HG03558 (cell line): Measurements from ENCODE around the gene POU3F1.

Source experiments
- ATAC-seq: cut with Tn5 transposase; IDR thresholded peaks from one replicate; pipeline ENCODE4 v1.9.1; 2021; ENCODE audit warnings: moderate number of reproducible peaks; ENCODE audit not compliant: unreplicated experiment; ENCODE audit errors: extremely low read depth

Gene POU3F1

DNA sequence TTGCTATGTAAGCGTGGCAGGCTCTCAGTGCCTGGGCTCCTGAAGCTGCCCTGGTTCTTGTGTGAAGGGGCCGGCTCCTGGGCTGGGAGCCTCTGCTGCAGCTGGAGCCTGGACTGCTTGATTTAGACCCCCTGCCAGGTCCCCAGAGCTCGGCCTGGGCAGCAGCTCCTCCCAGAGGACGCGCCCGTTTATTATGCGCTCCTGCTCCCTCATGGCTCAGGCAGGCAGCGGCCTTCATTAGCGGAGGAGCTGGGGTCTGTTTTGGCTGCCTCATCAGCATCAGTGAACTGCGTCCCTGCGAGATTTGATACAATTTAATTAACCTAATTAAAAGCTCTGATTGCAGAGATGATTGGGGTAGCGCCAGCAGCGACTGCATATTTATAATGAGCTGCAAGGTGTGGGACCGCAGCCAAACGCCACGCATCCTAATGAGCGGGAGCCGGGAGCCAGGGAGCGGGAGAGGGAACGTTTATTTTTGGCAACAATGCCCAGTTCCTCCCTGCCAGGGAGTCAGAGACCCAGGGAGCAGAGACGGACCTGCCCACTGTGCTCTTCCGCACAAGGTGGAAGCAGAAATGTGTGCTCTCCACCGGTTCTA, 17.4 kb downstream of the POU3F1 start:
- ATAC-seq, result no peak

DNA sequence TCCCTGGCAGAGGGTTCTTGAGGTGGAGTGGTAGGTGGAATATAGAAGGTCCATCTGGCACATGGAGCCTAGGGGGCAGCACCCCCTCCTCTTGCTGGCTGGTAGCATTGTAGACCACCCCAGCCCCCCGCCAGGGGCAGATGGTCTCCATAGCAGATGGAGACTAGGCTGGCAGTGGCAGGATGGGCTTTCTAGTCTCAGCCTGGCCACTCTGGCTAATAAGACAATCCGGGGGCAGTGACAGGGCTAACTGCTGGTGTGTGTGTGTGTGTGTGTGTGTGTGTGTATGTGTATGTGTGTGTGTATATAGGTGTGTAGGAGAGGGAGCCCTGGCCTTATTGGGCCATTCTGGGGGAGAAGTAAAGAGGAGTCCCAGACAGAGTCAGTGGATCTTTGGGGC, 17.9 kb downstream of the POU3F1 start:
- ATAC-seq, result no peak

DNA sequence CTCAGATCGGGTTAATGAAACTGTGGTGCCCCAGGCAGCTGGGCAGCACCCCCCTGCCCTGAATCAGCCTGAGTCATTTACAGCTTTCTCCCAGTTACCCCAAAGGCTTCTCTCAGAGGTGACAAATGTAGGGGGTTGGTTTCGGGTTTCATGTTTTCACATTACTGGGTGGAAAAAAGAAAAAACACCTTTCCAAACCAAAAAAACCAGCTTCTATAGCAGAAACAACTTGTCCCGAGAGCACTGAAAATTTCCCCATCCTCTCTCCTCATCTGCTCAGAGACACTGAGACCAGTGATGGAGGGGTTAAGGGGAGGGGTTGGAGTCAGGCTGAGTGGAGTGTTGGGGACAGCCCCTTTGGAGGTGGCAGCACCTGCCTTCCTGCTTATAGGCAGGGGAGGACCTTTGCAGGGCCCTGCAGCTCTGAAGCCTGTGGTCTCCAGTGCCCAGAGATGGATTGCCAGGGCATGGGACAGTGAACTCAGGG, 18.4 kb downstream of the POU3F1 start:
- peak; percentile 54 for ATAC-seq

DNA sequence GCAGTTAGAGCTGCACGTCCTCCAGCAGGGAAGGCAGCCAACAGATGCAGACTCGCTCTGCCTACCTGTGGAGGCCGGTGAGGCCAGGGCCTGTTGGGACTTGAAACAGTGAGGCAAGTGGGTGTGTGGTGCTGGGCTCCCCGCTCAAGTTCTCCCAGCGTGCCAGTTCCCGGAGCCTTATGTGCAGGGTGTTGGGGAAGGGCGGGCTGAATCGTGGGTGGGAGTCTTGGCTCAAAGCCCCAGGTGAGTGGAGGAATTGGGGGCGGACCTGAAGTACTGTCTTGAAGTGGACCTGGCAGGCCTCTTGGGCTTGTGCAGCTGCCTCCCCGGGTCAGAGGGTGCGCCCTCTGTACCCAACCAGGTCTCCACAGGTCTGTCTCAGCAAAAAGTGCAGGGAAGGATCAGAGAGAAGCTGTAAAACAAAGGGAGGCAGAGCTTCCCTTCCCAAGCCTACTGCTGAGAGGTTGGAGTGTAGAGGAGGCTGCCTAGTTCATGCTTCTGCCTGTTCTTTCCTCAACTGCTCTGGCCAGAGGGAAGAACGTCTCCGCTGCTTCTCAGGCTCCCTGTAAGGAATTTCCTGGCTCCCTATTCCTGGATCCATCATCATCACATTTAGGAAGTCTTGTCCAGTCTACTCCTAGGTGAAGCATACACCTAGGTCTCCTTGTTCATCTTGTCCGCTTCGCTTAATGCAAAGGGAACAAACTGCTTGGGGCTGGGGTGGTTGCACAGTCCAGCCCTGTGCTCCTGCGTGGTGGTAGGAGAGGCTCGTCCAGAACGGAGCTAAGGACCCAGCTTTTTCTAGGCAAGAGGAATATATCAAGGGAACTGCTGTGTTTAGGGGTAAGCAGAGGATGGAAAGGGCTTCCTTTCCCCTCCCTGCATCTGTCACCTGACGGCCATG, 19.1 kb downstream of the POU3F1 start:
- no peak for ATAC-seq

DNA sequence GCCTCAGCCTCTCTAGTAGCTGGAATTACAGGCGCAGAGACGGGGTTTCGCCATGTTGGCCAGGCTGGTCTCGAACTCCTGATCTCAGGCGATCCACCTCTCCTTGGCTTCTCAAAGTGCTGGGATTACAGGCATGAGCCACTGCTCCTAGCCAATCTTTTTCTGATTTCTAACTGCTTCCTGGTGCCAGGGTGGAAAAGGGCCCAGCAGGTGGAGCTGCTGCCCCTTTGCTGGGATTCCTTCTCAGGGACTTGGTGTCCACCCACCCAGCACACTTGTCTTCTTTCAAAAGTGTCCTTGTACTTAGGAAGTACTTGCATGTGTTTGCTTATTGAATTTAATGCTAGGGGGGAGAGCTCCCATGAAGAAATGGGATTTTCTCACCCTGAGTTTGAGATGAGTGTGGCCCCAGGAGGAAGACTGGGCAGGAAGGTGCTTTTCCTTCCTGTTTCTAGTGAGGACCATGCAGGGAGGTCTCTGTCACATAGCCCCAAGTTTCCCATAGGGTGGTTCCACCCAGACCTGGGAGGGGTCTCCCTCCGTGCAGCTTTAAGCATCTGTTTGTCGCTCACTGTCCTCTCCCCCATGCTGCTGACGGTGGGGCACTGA, 19.9 kb downstream of the POU3F1 start:
- ATAC-seq, result no peak

DNA sequence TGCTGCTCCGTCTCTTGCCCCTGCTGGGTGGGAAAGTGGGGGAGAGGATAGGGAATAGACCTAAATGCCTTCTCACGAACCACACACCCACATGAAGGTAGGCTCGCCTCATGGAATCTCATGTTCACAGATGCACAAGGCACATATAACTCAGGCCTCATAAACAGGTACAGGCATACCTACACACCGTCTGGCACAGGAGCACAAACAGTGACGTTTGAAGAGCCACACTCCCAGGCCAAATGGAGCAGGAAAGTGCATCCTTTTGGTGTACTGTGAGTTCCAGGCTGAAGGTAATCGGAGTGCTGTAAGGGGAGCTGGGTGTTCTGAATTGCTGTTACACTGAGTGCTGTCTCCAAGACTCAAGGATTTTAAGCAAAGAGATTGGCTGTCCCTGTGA, 20.9 kb downstream of the POU3F1 start:
- ATAC-seq, result no peak

DNA sequence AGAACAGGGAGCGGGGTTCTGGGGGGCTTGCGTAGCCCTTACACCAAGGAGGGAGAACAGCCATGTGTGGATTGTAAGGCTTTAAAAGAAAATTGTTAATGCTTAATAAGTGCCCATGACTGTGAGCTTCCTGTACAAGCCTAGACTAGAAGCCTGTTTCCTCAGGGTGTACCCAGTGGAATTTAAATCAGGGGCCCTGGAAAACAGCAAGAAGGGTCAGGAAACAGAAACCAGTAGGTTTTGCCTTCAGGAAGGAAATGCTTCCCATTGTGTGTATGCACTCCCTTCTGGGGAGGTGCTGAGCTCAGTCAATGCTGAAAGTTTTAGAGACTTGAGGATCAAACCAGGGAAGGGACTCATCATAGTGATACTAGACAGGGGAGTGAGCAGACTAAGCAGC, 21.4 kb downstream of the POU3F1 start:
- no peak for ATAC-seq

DNA sequence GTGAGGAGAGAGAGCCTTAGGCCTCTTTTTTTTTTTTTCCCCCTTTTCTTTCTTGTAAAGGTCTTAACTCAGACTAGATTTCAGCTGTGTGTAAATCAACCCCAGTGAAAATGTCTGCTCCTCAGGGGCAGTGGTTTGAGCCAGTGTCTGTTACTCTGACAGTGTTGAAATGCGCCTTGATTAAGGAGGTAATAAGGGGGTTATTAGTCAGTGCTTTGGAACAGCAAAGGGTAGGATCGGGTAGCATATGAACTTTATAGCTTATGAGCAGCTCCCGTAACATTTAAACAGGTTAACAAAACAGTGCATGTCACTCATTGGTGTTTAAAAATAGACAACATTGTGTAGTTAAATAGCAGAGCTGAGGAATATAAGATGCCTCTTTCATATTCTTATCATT, 23.8 kb downstream of the POU3F1 start:
- ATAC-seq, result no peak

DNA sequence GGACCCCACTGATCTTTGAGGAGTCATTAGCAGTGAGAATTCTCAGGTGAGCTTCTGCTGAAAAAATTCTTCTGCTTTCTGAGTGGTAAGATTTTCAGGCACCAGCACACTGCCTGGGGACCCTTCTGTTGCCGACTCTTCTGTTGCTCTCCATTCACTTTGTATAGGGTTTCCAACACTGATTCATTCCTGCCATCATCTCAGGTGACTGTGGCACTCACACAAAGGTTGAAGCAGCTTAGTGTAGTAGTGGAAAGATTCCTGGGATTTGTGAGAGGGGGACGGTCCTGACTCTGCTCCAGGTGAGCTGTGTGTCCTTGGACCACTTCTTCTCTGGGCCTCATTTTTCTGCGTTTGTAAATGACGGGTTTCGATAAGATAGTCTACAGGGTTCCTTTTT, 24.6 kb downstream of the POU3F1 start:
- ATAC-seq, result no peak

DNA sequence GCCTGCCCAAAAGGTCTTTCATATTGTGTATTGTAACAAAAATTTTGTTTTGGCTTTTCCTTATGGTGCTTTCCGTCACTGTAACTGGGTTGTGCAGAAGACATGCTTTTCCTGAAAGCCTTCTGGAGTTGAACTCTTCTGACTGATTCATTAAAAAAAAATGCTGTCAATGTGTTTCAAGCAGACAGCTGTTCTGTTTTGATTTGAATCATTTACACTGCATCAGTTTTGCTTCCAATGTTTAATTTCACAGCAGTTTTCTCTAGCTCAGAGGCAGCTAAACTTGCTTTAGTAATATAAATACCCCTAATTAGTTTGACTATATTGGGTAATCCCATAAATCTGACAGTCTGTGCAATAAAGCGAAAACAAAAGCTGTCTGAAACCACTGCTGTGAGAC, 26.2 kb downstream of the POU3F1 start:
- ATAC-seq, result no peak

DNA sequence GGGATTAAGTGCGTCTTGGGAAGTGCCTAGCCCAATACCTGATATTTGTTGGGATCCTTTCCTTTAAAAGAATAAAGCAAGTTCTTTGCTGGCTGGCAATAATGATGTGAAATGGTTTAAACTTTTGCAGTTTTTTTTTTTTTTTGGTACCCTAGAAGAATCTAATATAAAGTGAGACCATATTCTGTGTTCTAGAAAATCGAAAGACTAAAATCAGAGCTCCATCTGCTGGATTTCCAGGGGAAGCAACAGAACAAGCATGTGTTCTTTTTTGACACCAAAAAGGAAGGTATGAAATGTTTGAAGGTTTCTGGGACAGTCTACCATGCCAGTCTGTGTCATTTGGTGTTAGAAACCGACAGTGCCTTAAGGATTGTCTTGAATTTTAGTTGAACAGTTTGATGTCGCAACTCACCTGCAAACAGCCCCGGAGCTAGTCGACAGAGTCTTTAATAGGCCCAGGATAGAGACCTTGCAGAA, 27.7 kb downstream of the POU3F1 start:
- no peak for ATAC-seq

DNA sequence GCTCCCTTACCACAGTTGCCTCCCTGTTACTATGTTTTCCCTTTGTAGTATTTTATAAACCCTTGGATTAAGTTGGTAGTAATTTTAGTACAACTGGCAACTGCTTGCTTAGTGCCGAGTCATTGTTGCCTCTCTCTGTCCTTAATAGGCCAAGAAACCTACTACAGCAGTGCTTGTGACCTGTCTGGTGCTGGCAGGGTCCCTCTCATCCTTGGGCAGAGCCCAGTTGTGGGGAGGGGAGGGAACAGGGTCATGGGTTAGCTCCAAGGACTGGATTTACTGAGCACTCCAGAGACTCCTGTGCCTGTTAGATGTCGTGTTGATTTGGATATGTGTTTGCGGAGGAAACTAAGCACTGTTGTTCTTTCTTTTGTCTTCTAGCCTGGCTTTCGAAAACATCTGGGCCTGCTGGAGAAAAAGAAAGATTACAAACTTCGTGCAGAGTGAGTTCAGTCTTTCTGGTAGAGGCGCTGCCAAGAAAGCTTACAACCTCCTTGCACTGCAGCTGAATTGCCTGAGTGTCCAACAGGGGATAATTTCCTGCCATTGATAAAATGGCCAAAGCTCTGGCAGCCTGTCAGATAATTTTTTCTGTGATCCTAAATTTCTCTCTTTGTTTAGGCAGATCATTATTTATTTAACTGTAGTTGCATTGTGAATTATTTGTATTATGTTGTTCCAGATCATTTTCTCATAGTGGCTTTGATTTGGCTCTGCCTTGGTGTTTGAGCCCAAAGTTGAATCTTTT, 30.4 kb downstream of the POU3F1 start:
- no peak for ATAC-seq

DNA sequence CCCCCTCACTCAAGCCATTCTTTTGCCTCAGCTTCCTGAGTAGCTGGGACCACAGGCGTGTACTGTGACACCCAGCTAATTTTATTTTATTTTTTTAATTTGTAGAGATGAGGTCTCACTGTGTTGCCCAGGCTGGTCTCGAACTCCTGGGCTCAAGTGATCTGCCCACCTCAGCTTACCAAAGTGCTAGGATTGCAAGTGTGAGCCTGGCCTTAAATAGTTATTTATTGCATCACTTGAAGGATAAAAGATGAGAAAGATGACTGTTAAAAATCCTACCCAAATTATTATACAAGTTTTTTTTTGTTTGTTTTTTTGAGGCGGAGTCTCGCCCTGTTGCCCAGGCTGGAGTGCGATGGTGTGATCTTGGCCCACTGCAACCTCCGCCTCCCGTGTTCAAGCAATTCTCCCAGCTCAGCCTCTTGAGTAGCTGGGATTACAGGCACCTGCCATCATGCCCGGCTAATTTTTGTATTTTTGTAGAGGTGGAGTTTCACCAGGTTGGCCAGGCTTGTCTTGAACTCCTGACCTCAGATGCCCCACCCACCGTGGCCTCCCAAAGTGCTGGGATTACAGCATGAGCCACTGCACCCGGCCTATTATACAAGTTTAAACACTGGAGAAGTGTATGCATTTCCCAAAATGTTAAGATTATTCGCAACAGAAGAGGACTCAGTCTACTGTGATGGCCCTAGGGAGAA, 31.7 kb downstream of the POU3F1 start:
- ATAC-seq, result no peak

DNA sequence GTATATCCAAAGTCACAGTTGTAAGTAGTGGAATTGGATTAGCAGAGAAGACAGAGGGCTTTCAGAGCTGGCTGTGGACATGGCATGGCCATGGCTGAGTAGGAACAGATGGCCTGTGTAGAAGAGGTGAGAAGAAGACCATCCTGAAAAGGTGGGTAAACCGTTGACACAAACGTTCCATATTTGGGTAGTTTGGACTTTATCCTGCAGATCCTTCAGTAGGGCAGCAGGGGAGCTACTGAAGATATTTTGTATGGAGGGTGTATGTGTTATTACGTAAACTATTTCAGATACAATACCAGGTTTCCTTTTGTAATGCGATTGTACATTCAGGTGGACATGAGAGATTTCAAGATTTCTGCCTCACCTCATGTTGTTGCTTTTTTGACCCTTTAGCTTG, 32.4 kb downstream of the POU3F1 start:
- ATAC-seq, result no peak

DNA sequence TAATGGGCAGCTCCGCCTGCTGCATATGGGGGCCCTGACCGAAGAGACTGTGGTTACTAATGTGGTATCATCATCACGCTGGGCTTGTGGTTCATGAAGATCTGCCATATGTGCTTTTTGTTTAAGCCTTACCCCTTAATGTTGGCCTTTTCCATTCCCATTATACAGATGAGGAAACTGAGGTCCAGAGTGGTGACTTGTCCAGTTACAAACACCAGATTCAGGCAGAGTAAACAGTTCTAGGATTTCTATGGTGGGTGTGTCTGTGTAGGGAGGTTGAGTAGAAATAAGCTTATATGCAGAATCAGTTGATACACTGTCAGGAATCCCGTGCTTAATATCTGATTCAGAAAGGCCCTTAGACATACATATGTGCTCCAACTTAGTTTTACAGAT, 33.4 kb downstream of the POU3F1 start:
- ATAC-seq, result no peak

DNA sequence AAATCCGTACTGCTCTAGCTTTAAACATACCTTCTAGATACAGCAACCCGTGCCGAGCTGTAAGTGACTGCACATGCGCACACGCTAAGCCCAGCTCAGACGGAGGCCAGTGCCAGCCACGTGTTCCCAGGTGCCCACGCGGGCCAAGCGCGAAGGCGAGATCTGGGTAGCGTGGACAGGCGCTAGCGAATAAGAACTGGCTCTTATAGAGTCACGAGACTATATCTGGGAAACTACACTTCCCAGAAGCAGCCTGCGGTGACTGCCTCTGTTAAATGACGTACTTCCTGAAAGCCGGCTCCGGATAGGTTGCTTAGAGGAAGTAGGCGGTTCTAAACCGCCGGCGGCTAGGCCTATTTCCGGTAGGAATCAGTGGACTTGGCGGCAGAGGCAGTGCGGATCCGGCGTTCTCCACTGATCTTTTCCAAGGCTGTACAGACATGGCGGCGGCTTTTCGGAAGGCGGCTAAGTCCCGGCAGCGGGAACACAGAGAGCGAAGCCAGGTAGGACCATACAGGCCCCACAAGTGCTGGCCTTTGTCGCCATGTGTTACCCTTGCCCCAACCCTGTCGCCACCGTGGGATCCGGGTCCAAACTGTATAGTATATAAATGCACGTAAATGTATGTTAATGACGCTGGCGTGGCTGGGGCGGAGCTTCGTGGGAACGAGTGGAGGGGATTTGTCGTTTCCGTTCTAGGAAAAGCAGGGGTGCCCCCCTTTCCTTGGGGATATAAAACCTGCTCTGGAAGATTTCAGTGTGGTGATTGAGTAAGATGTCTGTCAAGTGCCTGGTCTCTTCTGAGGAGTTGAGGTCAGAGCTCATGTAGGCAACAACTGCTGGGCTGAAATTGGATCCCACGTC, 34.0 kb downstream of the POU3F1 start, which contains the start of gene UTP11:
UTP11 (plus strand) TSS at position 372 of the 864 bp plus-strand sequence; CDS start at position 441, 69 bp downstream.
- peak; percentile 90 for ATAC-seq

DNA sequence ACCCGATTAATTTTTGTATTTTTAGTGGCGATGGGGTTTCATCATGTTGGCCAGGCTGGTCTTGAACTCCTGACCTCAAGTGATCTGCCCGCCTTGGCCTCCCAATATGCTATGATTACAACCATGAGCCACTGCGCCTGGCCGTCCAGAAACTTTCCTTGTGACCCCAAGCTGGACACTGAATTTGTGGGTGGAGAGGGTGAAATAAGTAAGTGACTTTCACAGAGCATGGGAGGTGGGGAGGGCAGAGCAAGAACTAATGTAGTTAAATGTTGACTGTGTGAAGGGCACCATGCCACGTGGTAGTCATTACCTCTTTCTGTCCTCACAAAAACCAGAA, 36.8 kb downstream of the POU3F1 start:
- ATAC-seq, result no peak

DNA sequence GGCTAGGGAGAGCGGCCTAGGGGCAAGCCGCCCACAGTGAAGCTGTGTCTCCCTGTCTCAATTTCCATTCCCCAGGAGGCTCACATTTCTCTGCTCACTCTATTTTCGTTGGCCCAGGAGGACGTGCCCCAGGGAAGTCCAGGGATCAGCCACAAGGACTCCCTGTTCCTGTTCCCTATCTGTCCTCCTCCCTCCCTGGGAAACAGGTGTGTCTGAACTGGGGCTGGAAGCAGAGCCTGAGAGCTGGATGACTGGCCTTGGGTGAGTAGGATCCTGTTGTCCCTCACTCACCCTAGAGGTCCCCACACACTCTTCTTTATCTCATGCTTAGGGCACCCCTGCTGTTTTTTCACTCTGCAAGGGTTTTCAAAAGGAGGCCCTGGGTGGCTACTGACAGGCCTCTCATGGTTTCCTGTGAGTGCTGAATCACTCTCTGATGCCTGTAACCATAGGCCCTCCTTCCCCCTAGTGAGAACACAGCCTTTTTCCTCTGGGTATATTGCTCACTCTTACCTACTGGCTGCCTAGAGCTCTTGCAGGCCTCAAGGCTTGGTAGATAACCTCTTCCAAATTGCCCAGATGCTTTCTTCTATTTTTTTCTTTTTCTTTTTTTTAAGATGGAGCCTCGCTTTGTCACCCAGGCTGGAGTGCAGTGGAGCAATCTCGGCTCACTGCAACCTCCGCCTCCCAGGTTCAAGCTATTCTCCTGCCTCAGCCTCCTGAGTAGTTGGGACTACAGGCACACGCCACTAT, 37.3 kb downstream of the POU3F1 start:
- ATAC-seq, result no peak
